Prostate gland (tissue), 2 donors: ENCODE data around the gene JUNB. TPM values are rescaled to one million over a fixed set of nuclear protein-coding genes. Genes with fewer than 3 reads are reported as not detected.

ENCODE experiments used
- DNase-seq: peaks from one replicate; pipeline ENCODE4 v3.0.0-alpha.2; 2019; ENCODE audit warnings: low spot score
- H3K27ac ChIP-seq, 2 donors: fragments of 200-600 bp; sonication (generic); 2 replicates each; pipeline ENCODE4 v1.5.1; 2017 to 2019
- H3K27me3 ChIP-seq: fragments of 200-600 bp; sonication (generic); replicated peaks from 2 replicates; pipeline ENCODE4 v1.5.1; 2019; ENCODE audit not compliant: insufficient read depth
- H3K36me3 ChIP-seq, 2 donors: fragments of 200-600 bp; sonication (generic); 1 replicate in 1 of 2; 2 replicates in 1 of 2; pipeline versions ENCODE4 v1.5.1 to v1.8.1; 2017 to 2019
- H3K4me1 ChIP-seq: fragments of 200-600 bp; sonication (generic); replicated peaks from 2 replicates; pipeline ENCODE4 v1.5.1; 2019
- H3K4me3 ChIP-seq, 2 donors: fragments of 200-600 bp; sonication (generic); 2 replicates each; pipeline ENCODE4 v1.5.1; 2017 to 2019
- H3K9me3 ChIP-seq: fragments of 200-600 bp; sonication (generic); 2 replicates; pipeline ENCODE4 v1.5.1; 2017
- CTCF ChIP-seq, 4 experiments: fragments of 200-600 bp in 2 of 4; fragments of 450-650 bp in 2 of 4; sonication (generic) in 2 of 4; IDR thresholded peaks; 1 replicate in 3 of 4; 2 replicates in 1 of 4; pipeline ENCODE4 v1.5.1; 2016 to 2019; ENCODE audit warnings: antibody characterized with exemption in 4 of 4, mild to moderate bottlenecking in 2 of 4, moderate library complexity in 2 of 4
- POLR2A ChIP-seq: fragments of 450-650 bp; IDR thresholded peaks from one replicate; pipeline ENCODE4 v1.6.1; 2016; ENCODE audit warnings: antibody characterized with exemption, mild to moderate bottlenecking
- POLR2AphosphoS5 ChIP-seq: sonication (generic); formaldehyde crosslinking; IDR thresholded peaks from one replicate; pipeline ENCODE4 v1.6.1; 2017; ENCODE audit warnings: antibody characterized with exemption
- WGBS: methylation state at CpG from one replicate; pipeline ENCODE4 v1.1.5; 2018; 5-methylcytosine and 5-hydroxymethylcytosine counted together
- intact Hi-C: fragments of 100-400 bp; cut with DNase I; formaldehyde crosslinking; loops from one replicate; pipeline ENCODE4 v1.14.2; 2022
- total RNA-seq, 2 donors: library from RNA; depleted of rRNA; stranded (reverse); fragments of >200 nt; gene quantifications; one replicate each; pipeline ENCODE4 v1.1.0, GENCODE V29; 2016

JUNB gene
- total RNA-seq, 2 donors from 2014 or later = 173 to 290 TPM

- peaks cover 0 to 13% of the 10 kb centered on the region in 2 donors for H3K36me3 ChIP-seq
- intact Hi-C loops = no loop called here
- H3K27me3 ChIP-seq = no peaks in the 10 kb centered on the region
- WGBS = 57% methylated on average over 9 of the region's 9 CpGs
- TF ChIP-seq POLR2AphosphoS5 (no peak), POLR2A (no peak), CTCF (IDR thresholded peaks at IDR 0.05) (no peak)
- H3K4me3 ChIP-seq = no peak overlapping the region
- H3K27ac ChIP-seq = no peak overlapping the region
- no peaks in the 10 kb centered on the region for H3K9me3 ChIP-seq
- peaks cover 3% of the 10 kb centered on the region for H3K4me1 ChIP-seq
- DNase-seq = no peak
Observed at GRCh38 chr19:12750851-12751250, 40.4 kb upstream of the JUNB start.

- no peak for TF ChIP-seq CTCF (IDR thresholded peaks at IDR 0.05)
- TF ChIP-seq POLR2A = no peak
- no peak for TF ChIP-seq POLR2AphosphoS5
- Histone ChIP-seq H3K27ac (no peak within 1 kb of the TSS), H3K36me3 (peaks cover 0 to 13% of the 10 kb centered on the region in 2 donors), H3K4me1 (peaks cover 3% of the 10 kb centered on the region), H3K9me3 (no peaks in the 10 kb centered on the region), H3K4me3 (no peak within 1 kb of the TSS), H3K27me3 (no peaks in the 10 kb centered on the region)
- intact Hi-C loops = no loop called here
- no peak for DNase-seq
- WGBS = 35% methylated on average over 14 of the region's 14 CpGs
Observed at GRCh38 chr19:12751635-12752034, 39.7 kb upstream of the JUNB start, which contains the start of gene BEST2. TSS of gene BEST2 (plus strand) at chr19:12751791. CDS start at chr19:12752593, 802 bp downstream.

GRCh38 chr19:12752056-12752781, 39.1 kb upstream of the JUNB start:
- H3K36me3 ChIP-seq = peaks cover 0 to 9% of the 10 kb centered on the region in 2 donors
- TF ChIP-seq CTCF (IDR thresholded peaks at IDR 0.05) = no peak
- no peak for TF ChIP-seq POLR2AphosphoS5
- TF ChIP-seq POLR2A = no peak

GRCh38 chr19:12754465-12755196, 36.7 kb upstream of the JUNB start:
- intact Hi-C loops = no loop called here
- H3K4me3 ChIP-seq = no peak overlapping the region
- no peaks in the 10 kb centered on the region for H3K9me3 ChIP-seq
- H3K27me3 ChIP-seq = no peaks in the 10 kb centered on the region
- WGBS = 62% methylated on average over 38 of the region's 50 CpGs
- H3K27ac ChIP-seq = no peak overlapping the region
- no peak for TF ChIP-seq CTCF (IDR thresholded peaks at IDR 0.05)
- TF ChIP-seq POLR2A = no peak
- TF ChIP-seq POLR2AphosphoS5 = no peak
- DNase-seq = no peak
- H3K36me3 ChIP-seq = no peaks in the 10 kb centered on the region
- H3K4me1 ChIP-seq = peaks cover 3% of the 10 kb centered on the region

More at GRCh38 chr19:12752056-12752781, 39.1 kb upstream of the JUNB start:
- Histone ChIP-seq H3K27ac (no peak overlapping the region), H3K9me3 (no peaks in the 10 kb centered on the region), H3K4me3 (no peak overlapping the region), H3K4me1 (peaks cover 3% of the 10 kb centered on the region), H3K27me3 (no peaks in the 10 kb centered on the region)
- intact Hi-C loops = no loop called here
- 78% methylated on average over 23 of the region's 23 CpGs for WGBS
- no peak for DNase-seq
